Peyer's patch (tissue), 4 donors: ENCODE results near the gene PSMD2.

Experiments
- CTCF ChIP-seq, 6 experiments: fragments of 450-650 bp in 4 of 6; fragments of 200-600 bp in 2 of 6; sonication (generic) in 1 of 6; IDR thresholded peaks; one replicate each; pipeline ENCODE4 v1.5.1; 2017 to 2019; ENCODE audit warnings: antibody characterized with exemption in 6 of 6, mild to moderate bottlenecking in 3 of 6, moderate library complexity in 1 of 6
- POLR2A ChIP-seq, 2 donors: fragments of 450-650 bp; IDR thresholded peaks; one replicate each; pipeline ENCODE4 v1.5.1; 2017; ENCODE audit warnings: antibody characterized with exemption in 2 of 2, mild to moderate bottlenecking in 2 of 2, moderate library complexity in 2 of 2

GRCh38 chr3:184352897-184353545 is 54.0 kb downstream of the PSMD2 start:
- TF ChIP-seq CTCF (IDR thresholded peaks at IDR 0.05) (no peak), POLR2A (IDR thresholded peaks at IDR 0.05) (no peak)
